Measurements from ENCODE around the gene CDH13. TPM values are rescaled to one million over a fixed set of nuclear protein-coding genes. Genes with fewer than 3 reads are reported as not detected.

The CDH13 gene
- total RNA-seq, 1 donor from 2014 or later, result 81.1 TPM

DNA sequence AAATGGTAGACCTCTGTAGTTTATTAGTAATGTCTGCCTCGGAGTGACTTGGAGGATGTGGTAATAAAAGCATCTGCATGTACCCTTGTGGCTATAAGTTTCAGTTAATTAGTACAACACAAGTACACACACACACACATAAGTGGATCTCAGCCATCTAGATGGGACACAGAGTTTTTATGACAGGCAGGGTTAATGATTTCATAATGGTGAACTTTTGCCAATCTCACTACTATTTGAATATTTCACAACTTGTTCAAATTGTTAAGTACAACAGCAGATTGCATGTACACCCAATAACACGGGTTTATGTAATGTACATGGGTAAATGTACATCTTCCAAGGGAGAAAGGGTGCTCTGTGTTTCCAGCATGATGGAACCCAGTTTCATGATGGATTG is 669.7 kb downstream of the CDH13 start:
- Mint-ChIP-seq H3K36me3 (ENCODE audit: unreplicated experiment) (no peaks in the 10 kb centered on the region), H3K27ac (ENCODE audit: unreplicated experiment) (no peak overlapping the region), H3K4me1 (ENCODE audit: low read depth, unreplicated experiment) (no peaks in the 10 kb centered on the region), H3K27me3 (ENCODE audit: unreplicated experiment) (no peaks in the 10 kb centered on the region), H3K9me3 (ENCODE audit: unreplicated experiment) (no peaks in the 10 kb centered on the region), H3K4me3 (ENCODE audit: unreplicated experiment) (no peak overlapping the region)
- TF ChIP-seq, protein P1, sequence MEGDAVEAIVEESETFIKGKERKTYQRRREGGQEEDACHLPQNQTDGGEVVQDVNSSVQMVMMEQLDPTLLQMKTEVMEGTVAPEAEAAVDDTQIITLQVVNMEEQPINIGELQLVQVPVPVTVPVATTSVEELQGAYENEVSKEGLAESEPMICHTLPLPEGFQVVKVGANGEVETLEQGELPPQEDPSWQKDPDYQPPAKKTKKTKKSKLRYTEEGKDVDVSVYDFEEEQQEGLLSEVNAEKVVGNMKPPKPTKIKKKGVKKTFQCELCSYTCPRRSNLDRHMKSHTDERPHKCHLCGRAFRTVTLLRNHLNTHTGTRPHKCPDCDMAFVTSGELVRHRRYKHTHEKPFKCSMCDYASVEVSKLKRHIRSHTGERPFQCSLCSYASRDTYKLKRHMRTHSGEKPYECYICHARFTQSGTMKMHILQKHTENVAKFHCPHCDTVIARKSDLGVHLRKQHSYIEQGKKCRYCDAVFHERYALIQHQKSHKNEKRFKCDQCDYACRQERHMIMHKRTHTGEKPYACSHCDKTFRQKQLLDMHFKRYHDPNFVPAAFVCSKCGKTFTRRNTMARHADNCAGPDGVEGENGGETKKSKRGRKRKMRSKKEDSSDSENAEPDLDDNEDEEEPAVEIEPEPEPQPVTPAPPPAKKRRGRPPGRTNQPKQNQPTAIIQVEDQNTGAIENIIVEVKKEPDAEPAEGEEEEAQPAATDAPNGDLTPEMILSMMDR (IDR thresholded peaks at IDR 0.05; ENCODE audit: partially characterized antibody, unreplicated experiment), result no peak
- no peak for DNase-seq

DNA sequence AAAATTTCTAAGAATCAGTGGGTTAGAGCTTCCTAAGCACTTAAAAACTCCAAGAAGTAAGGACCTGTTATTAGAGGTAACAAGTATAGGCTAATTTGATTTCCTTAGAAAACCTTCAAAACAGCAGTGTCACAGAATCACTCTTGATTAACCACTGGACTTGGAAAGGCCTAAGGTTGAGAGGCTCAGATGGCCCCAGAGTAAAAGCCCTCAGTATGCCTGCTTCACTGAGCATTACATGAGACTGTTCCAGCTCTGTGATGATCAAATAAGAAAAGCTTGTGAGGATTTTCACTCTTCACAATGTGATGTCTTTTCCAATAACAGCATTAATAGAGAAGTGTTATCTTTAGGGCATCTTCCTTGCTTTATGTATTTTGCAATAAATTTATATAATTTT is 671.8 kb downstream of the CDH13 start:
- TF ChIP-seq, protein P1 (IDR thresholded peaks at IDR 0.05; ENCODE audit: partially characterized antibody, unreplicated experiment), result no peak
- Mint-ChIP-seq H3K4me3 (ENCODE audit: unreplicated experiment) (no peak overlapping the region), H3K9me3 (ENCODE audit: unreplicated experiment) (no peaks in the 10 kb centered on the region), H3K4me1 (ENCODE audit: low read depth, unreplicated experiment) (no peaks in the 10 kb centered on the region), H3K27ac (ENCODE audit: unreplicated experiment) (no peak overlapping the region), H3K27me3 (ENCODE audit: unreplicated experiment) (peaks cover 2% of the 10 kb centered on the region), H3K36me3 (ENCODE audit: unreplicated experiment) (no peaks in the 10 kb centered on the region)
- DNase-seq, result no peak

DNA sequence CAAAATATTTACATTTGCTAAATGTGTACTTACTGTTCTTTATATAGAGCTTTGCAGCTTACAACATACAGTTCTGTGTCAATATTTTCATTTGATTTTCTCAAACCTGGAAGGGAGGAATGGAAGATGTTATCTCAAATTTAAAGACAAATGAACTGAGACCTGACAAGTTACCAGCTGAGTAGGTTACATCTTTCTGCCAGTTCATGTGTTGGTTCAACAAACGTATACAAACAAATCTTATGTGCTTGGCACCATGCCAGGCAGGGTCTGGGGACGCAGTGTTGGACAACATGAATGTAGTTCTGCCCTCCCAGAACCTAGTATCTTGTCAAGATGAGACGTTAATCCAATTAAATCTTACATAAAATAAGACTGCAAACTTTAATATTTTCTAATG is 673.6 kb downstream of the CDH13 start:
- no peak overlapping the region for H3K27ac Mint-ChIP-seq (ENCODE audit: unreplicated experiment)
- H3K4me1 Mint-ChIP-seq (ENCODE audit: low read depth, unreplicated experiment), result no peaks in the 10 kb centered on the region
- TF ChIP-seq, protein P1 (IDR thresholded peaks at IDR 0.05; ENCODE audit: partially characterized antibody, unreplicated experiment), result no peak
- peaks cover 2% of the 10 kb centered on the region for H3K27me3 Mint-ChIP-seq (ENCODE audit: unreplicated experiment)
- no peaks in the 10 kb centered on the region for H3K9me3 Mint-ChIP-seq (ENCODE audit: unreplicated experiment)
- DNase-seq, result no peak
- H3K4me3 Mint-ChIP-seq (ENCODE audit: unreplicated experiment), result no peak overlapping the region
- no peaks in the 10 kb centered on the region for H3K36me3 Mint-ChIP-seq (ENCODE audit: unreplicated experiment)

DNA sequence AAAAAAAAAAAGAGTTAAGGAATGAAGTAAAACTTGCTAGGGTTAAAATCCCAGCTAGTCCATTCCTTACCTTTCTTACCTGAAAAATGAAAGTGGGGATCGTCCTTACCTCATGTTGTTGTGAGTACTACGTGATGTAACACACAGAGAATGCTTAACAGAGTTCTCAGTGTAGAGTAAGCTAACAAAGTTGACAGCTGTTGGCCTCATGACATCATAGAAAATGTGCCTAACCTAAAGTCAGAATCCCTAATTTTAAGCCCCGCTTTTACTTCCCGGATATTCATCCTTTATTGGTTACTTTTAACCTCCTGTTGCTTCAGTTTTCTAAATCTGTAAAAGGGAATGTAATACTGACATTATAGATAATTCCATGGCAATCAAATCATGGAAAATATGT is 675.2 kb downstream of the CDH13 start:
- no peak overlapping the region for H3K27ac Mint-ChIP-seq (ENCODE audit: unreplicated experiment)

DNA sequence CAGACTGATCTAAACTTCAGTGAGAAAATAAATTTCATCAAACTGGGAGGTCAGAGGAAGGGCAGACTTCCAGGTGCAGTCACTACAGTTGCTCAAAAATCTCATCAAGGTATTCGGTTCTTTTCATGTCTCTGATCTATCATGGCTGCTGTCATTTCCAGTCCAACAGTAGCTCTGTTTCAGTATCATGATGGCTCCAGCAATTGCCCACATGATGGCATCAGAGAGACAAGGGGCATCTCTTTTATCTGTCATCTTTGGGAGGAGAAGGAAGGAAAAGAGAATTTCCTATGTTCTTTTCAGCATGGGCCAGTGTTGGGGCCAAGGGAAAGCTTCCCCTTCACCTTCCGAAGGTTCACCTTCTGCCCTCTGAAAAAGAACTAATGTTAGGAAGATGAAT is 676.1 kb downstream of the CDH13 start:
- Mint-ChIP-seq H3K9me3 (ENCODE audit: unreplicated experiment) (no peaks in the 10 kb centered on the region), H3K36me3 (ENCODE audit: unreplicated experiment) (no peaks in the 10 kb centered on the region), H3K27me3 (ENCODE audit: unreplicated experiment) (peaks cover 4% of the 10 kb centered on the region), H3K27ac (ENCODE audit: unreplicated experiment) (no peak overlapping the region), H3K4me1 (ENCODE audit: low read depth, unreplicated experiment) (peaks cover 4% of the 10 kb centered on the region), H3K4me3 (ENCODE audit: unreplicated experiment) (no peak overlapping the region)
- DNase-seq, result no peak
- TF ChIP-seq, protein P1 (IDR thresholded peaks at IDR 0.05; ENCODE audit: partially characterized antibody, unreplicated experiment), result no peak

More for the DNA sequence above, 675.2 kb downstream of the CDH13 start:
- DNase-seq, result no peak
- TF ChIP-seq, protein P1 (IDR thresholded peaks at IDR 0.05; ENCODE audit: partially characterized antibody, unreplicated experiment), result no peak
- H3K27me3 Mint-ChIP-seq (ENCODE audit: unreplicated experiment), result peaks cover 4% of the 10 kb centered on the region
- H3K4me1 Mint-ChIP-seq (ENCODE audit: low read depth, unreplicated experiment), result peaks cover under 1% of the 10 kb centered on the region
- no peaks in the 10 kb centered on the region for H3K36me3 Mint-ChIP-seq (ENCODE audit: unreplicated experiment)
- no peaks in the 10 kb centered on the region for H3K9me3 Mint-ChIP-seq (ENCODE audit: unreplicated experiment)
- H3K4me3 Mint-ChIP-seq (ENCODE audit: unreplicated experiment), result no peak overlapping the region
